SK-N-MC (cell line): ENCODE measurements around the gene HES7.

Source experiments
- DNase-seq: peaks from one replicate; pipeline ENCODE4 v3.0.0-alpha.2; 2011; ENCODE audit warnings: low read depth, low spot score
- H3K27ac ChIP-seq: fragments of 200-600 bp; sonication (generic); 2 replicates; pipeline ENCODE4 v1.5.1; 2016; ENCODE audit warnings: mixed run types
- H3K36me3 ChIP-seq: fragments of 200-600 bp; sonication (generic); 2 replicates; pipeline ENCODE4 v1.6.1; 2017; ENCODE audit warnings: antibody characterized with exemption, low read length, mixed read lengths; ENCODE audit not compliant: insufficient read depth
- H3K4me3 ChIP-seq: fragments of 200-600 bp; sonication (generic); 2 replicates; pipeline ENCODE4 v1.5.1; 2016
- H3K9ac ChIP-seq: fragments of 200-600 bp; sonication (generic); 2 replicates; pipeline ENCODE4 v1.8.0; 2017; ENCODE audit warnings: mixed run types, mixed read lengths; ENCODE audit not compliant: insufficient read length
- H3K9me3 ChIP-seq: fragments of 200-600 bp; sonication (generic); 2 replicates; pipeline ENCODE4 v1.6.1; 2017; ENCODE audit warnings: low read depth, mild to moderate bottlenecking, antibody characterized with exemption, low read length, moderate library complexity, mixed read lengths
- EZH2 ChIP-seq: fragments of 200-600 bp; sonication (generic); IDR thresholded peaks from one replicate; pipeline ENCODE4 v1.6.1; 2017; ENCODE audit warnings: antibody characterized with exemption
- FOXP2 ChIP-seq: optimal IDR thresholded peaks from 2 replicates; pipeline ENCODE3; 2011; ENCODE audit warnings: mild to moderate bottlenecking, moderate library complexity; ENCODE audit not compliant: insufficient read depth; ENCODE audit errors: extremely low read length, control extremely low read depth
- POLR2AphosphoS5 ChIP-seq: IDR thresholded peaks from 2 replicates; pipeline ENCODE4 v1.6.1; 2012; ENCODE audit warnings: mild to moderate bottlenecking, low read depth, low read length, borderline replicate concordance

The HES7 gene

DNA sequence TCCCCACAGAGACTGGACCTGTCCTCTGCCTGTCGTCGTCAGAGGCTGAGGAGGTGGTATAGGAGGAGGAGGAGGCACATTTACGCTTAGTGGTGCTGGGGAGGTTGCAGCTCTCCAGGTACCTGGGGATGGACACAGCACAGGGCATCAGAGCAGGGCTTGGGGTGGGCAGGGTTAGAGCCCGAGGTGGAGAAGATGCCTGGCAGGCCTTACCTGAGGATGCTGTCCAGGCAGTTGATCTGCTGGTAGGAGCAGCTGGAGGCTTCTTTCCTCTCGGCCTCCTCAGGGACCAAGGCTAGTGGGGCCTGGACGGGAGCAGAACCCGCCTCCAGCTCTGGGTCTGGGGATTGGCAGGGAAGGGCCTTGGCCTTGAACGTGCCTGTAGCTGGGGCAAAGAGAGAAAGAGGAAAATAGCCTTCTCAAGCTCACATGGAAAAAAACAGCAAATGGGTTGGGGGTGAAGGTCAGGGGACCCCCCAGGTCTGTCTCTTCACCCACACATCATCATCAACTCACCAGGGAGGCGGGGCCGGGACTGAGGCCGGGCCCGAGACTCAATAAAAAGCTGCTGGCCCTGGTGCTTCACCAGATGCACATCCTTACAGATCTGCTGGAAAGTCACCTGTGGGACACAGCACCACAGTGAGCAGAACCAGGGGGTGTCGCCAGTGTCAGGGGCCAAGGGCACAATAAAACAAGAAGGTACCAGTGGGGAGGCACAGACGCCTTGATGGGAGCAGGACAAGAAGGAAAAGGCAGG, 22.7 kb upstream of the HES7 start:
- no peak overlapping the region for H3K9ac ChIP-seq
- no peak for DNase-seq
- no peak for TF ChIP-seq POLR2AphosphoS5
- no peak for TF ChIP-seq EZH2
- TF ChIP-seq FOXP2: no peak
- H3K4me3 ChIP-seq: no peak overlapping the region
- peaks cover 45% of the 10 kb centered on the region; the same call in 1 of the 2 replicates for H3K36me3 ChIP-seq
- no peaks in the 10 kb centered on the region for H3K9me3 ChIP-seq
- H3K27ac ChIP-seq: no peak overlapping the region

- H3K9me3 ChIP-seq: no peaks in the 10 kb centered on the region
- H3K27ac ChIP-seq: no peak overlapping the region
- TF ChIP-seq POLR2AphosphoS5: no peak
- no peak for TF ChIP-seq EZH2
- TF ChIP-seq FOXP2: no peak
- DNase-seq: no peak
- no peak overlapping the region for H3K4me3 ChIP-seq
- H3K9ac ChIP-seq: no peak overlapping the region
- peaks cover 45% of the 10 kb centered on the region; the same call in 1 of the 2 replicates for H3K36me3 ChIP-seq
Measured at GRCh38 chr17:8145811-8146210, 21.9 kb upstream of the HES7 start.

GRCh38 chr17:8144401-8145231, 20.7 kb upstream of the HES7 start:
- Histone ChIP-seq H3K4me3 (no peak overlapping the region), H3K27ac (no peak overlapping the region), H3K9me3 (no peaks in the 10 kb centered on the region), H3K9ac (no peak overlapping the region), H3K36me3 (peaks cover 36% of the 10 kb centered on the region; the same call in 1 of the 2 replicates)
- TF ChIP-seq EZH2 (no peak), FOXP2 (no peak), POLR2AphosphoS5 (no peak)
- no peak for DNase-seq

- peaks cover 31% of the 10 kb centered on the region; the same call in 1 of the 2 replicates for H3K36me3 ChIP-seq
- no peak for TF ChIP-seq EZH2
- TF ChIP-seq FOXP2: no peak
- no peak for TF ChIP-seq POLR2AphosphoS5
Measured at GRCh38 chr17:8143581-8144400, 19.9 kb upstream of the HES7 start.

DNA sequence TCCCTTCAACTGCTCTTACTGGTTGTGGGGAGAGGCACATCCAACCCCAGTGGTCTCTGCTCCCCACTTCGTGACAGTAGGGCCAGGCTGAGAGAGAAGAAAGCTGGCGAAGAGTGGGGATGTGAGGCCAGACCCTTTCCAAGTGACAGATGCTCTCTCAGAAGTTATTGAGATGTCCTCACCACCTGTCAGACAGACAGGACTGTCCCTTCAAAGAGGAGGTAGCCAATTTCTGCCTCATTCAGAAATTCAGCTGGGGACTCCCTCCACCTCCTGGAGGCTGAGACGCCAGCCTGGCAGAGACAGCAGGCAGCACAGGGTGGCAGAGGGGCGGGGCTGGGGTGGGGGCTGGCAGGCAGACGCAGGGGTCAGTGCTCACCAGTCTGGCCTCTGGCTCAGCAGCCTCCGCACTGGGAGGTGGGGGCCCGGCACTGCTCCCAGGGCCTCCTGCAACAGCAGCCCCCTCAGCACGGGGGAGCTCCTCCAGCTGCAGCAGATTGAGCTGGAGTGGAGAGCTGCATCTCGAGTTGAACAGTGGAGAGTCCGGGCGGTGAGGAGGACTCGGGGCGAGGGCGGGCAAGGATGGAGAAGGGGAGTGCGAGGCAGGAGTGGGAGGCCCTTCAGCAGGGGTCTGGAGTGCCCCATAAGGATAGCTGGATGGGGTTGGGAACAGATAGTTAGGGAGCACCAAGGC, 19.1 kb upstream of the HES7 start:
- peaks cover 25% of the 10 kb centered on the region; the same call in 1 of the 2 replicates for H3K36me3 ChIP-seq
- H3K27ac ChIP-seq: no peak overlapping the region
- TF ChIP-seq EZH2 (no peak), POLR2AphosphoS5 (no peak)
- H3K4me3 ChIP-seq: no peak overlapping the region
- H3K9ac ChIP-seq: no peak overlapping the region
- no peak for DNase-seq
- H3K9me3 ChIP-seq: no peaks in the 10 kb centered on the region

More at GRCh38 chr17:8143581-8144400, 19.9 kb upstream of the HES7 start:
- DNase-seq: no peak
- no peak overlapping the region for H3K4me3 ChIP-seq
- no peak overlapping the region for H3K9ac ChIP-seq
- no peaks in the 10 kb centered on the region for H3K9me3 ChIP-seq
- no peak overlapping the region for H3K27ac ChIP-seq

DNA sequence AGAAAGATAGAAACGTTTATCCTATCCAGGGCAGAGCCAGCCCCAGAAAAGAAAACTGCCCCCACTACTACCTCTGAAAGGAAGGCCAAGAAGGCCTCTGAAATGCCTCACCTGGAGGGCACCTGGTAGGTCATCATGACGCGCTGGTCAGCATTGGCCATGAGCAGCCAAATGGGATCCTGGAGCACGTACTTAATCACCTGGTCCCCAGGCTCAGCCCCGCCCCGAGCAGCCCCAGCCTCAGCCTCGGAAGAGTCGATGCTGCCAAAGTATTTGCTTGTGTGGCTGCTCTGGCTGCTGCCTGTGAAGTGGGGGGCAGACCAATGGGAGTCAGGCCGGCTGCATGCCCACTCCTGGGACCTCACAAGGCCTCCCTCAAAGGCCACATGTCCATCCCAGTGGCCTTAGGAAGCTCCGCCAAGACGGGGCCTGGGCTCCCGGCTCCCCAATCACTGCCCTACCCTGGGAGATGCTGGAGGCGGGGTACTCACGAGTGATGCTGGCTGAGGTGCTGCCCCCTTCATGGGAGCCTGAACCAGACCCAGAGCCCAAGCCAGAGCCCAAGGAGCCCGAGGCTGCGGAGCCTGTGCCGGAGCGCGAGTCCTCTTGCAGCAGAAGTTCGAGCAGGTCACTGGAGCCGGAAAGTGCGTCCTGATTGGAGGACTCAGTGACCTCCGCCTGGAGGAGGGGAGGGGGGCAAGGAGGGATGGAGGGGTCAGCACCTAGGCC, 18.4 kb upstream of the HES7 start:
- Histone ChIP-seq H3K4me3 (no peak overlapping the region), H3K36me3 (peaks cover 19% of the 10 kb centered on the region; the same call in 1 of the 2 replicates), H3K27ac (no peak overlapping the region), H3K9me3 (no peaks in the 10 kb centered on the region), H3K9ac (no peak overlapping the region)
- no peak for DNase-seq
- TF ChIP-seq EZH2: no peak
- no peak for TF ChIP-seq FOXP2
- no peak for TF ChIP-seq POLR2AphosphoS5

DNA sequence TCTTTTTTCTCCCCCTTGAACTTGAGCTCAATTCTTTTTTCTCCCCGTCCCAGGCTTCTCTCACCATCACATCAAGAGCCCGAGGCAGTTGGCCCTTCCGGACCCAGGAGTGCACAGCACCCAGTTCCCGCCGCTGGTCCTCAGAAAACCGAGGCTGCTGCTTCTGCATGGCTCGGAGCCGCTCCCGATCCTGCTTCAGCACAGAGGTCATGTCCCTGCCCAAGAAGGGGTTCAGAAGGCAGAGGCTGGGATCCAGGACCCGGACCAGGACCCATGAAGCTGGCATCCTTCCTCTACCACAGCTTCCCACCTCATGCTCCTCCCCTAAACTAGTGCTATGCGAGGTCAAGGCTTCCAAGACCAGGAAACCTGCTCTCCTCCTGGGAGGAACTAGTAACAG, 17.8 kb upstream of the HES7 start:
- DNase-seq: no peak
- Histone ChIP-seq H3K4me3 (no peak overlapping the region), H3K9me3 (no peaks in the 10 kb centered on the region), H3K36me3 (peaks cover 14% of the 10 kb centered on the region; the same call in 1 of the 2 replicates), H3K27ac (no peak overlapping the region), H3K9ac (no peak overlapping the region)
- TF ChIP-seq FOXP2 (no peak), POLR2AphosphoS5 (no peak), EZH2 (no peak)
